22Rv1 (cell line): ENCODE results near the gene ELAVL1.

Experiments used
- H3K27ac ChIP-seq: fragments of 450-650 bp; 2 replicates; pipeline ENCODE4 v1.5.1; 2017
- ZFX ChIP-seq: fragments of 450-650 bp; IDR thresholded peaks from 2 replicates; pipeline ENCODE4 v1.6.1; 2017; ENCODE audit warnings: antibody characterized with exemption, borderline replicate concordance
- TF ChIP-seq, protein P1 (sequence below): fragments of 450-650 bp; IDR thresholded peaks from 2 replicates; pipeline ENCODE4 v1.5.1; 2017; ENCODE audit warnings: mild to moderate bottlenecking

The ELAVL1 gene

DNA sequence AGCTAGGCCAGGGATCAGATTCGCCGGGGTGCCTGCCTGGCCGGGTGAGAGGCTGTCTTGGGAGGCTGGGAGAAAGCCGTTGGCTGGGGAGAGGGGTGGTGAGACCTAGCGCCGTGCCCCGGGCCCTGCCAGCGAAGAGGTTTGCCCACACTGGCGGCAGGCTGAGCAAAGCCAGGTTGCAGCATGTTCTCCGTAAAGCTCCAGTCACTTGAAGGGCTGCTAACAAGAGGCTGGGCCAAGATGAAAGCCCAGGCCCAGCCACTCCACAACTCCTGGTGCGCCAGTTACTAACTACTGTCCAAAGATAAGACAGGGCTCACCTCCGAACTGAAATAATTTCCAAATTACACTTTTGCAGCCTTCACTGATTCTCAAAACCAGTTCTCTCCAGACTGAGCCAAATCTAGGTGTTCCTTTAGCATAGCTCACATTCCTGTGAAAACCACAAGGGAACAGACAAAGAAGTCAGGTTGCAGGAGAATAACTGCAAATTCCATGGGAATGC is 16.3 kb downstream of the ELAVL1 start:
- no peak overlapping the region; the same call in 1 of the 2 replicates for H3K27ac ChIP-seq
- TF ChIP-seq, protein P1, sequence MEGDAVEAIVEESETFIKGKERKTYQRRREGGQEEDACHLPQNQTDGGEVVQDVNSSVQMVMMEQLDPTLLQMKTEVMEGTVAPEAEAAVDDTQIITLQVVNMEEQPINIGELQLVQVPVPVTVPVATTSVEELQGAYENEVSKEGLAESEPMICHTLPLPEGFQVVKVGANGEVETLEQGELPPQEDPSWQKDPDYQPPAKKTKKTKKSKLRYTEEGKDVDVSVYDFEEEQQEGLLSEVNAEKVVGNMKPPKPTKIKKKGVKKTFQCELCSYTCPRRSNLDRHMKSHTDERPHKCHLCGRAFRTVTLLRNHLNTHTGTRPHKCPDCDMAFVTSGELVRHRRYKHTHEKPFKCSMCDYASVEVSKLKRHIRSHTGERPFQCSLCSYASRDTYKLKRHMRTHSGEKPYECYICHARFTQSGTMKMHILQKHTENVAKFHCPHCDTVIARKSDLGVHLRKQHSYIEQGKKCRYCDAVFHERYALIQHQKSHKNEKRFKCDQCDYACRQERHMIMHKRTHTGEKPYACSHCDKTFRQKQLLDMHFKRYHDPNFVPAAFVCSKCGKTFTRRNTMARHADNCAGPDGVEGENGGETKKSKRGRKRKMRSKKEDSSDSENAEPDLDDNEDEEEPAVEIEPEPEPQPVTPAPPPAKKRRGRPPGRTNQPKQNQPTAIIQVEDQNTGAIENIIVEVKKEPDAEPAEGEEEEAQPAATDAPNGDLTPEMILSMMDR: no peak
- no peak for TF ChIP-seq ZFX

DNA sequence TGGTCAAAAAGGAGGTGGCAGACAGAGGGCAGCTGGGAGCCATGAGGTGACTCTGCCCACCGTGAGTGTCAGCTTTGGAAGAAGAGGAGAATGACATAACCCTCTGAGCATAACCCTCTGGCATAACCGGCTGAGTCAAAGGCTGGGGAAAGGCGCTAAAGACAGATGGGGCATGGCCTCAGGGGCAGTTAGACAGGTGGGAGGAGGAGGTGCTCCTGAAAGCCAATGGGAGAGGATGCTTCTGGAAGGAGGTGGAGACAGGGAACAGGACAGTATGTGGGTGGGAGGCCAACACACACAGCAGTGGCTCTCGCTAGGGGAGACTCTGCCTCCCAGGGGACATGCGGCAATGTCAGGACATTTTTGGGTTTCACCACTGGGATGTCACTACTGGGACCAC is 17.1 kb downstream of the ELAVL1 start:
- TF ChIP-seq ZFX: no peak
- TF ChIP-seq, protein P1: no peak
- peak overlapping the region; percentile 27; the same call in 1 of the 2 replicates for H3K27ac ChIP-seq

DNA sequence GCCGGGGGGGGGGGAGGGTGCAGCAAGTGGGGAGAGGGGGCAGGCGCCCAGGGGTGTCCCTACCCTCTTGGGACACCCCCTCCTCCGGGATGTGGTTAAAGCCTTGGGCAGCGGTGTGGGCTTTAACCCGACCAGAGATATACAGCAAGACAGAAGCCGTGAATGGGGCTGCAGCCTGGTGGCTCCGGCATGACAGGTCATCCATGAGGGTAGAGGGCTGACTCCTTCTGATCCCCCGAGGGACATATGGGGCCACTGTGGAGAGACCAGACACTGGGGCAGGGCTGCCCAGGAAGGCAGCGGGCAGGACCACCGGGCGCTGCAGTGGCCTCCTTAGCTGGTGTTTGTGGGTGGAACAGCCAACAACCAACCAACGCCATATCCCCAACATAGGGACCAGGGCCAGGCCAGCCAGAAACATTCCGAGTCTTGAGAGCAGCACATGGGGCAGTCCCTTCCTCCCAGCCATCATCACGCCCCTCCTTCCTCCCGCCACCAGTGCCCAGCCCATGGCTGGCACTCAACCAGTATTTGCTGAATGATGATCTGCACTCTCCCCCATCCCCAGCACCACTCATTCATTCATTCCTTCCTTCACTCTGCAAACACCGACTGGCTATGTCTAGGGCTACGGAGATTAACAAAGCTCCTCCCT is 18.2 kb downstream of the ELAVL1 start:
- TF ChIP-seq, protein P1: no peak
- TF ChIP-seq ZFX: no peak
- H3K27ac ChIP-seq: no peak overlapping the region

DNA sequence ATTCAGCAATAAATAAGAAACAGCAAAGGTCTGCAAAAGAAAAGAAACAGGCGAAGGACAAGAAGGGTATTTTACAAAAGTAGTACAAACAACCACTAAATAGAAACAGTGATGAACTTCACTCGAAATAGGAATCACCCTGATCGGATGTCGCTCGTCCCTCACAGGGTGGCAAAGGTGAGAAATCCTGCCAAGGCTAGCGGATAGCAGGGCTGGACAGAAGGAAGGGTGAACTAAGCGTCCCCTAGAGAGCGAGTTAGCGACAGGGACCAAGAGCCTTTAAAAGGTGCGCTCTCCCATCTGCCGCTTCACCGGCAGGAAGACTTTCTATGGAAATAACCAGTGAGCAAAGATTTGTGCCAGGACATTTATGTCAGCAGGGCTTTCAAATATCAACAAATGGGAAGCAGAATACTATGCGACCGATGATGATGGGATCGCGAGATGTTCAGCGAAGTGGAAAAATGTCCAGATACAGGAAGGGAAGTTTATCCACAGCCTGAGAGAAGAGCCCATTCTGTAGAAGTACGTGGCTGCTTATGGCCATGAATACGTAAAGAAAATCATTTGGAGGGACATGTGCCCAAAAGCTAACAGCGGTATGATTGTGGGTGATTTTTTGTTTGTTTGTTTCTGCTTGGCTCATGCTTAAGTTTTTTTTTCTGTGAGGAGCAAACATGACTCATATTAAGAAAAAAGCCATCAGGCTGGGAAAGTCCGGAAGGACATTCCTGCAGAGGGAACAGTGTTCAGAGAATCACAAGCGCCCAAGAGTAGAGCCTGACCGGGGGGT is 18.9 kb downstream of the ELAVL1 start:
- H3K27ac ChIP-seq: peak overlapping the region; percentile 8; the same call in 1 of the 2 replicates
- TF ChIP-seq, protein P1: no peak
- no peak for TF ChIP-seq ZFX

DNA sequence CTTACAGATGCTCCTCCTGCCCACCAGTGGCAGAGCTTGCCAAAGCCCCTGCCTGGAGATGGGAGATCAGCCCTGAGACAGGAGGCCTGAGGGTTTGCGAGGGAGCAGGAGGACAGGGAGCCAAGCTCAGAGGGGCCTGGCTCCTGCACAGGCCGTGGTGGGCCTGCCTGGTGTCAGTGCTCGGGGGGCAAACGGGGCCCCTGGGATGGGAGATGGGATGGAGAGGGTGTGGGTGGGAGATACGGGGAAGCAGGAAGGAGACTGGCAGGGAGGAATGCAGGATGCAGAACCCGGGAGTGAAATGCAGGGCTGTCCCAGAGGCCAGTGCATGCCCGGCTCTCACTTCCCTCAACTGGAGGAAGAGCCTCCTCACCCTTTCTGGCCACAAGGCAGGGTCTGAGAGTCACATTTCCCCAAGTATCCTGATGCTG is 19.9 kb downstream of the ELAVL1 start:
- no peak for TF ChIP-seq ZFX
- TF ChIP-seq, protein P1: no peak
- no peak overlapping the region for H3K27ac ChIP-seq

DNA sequence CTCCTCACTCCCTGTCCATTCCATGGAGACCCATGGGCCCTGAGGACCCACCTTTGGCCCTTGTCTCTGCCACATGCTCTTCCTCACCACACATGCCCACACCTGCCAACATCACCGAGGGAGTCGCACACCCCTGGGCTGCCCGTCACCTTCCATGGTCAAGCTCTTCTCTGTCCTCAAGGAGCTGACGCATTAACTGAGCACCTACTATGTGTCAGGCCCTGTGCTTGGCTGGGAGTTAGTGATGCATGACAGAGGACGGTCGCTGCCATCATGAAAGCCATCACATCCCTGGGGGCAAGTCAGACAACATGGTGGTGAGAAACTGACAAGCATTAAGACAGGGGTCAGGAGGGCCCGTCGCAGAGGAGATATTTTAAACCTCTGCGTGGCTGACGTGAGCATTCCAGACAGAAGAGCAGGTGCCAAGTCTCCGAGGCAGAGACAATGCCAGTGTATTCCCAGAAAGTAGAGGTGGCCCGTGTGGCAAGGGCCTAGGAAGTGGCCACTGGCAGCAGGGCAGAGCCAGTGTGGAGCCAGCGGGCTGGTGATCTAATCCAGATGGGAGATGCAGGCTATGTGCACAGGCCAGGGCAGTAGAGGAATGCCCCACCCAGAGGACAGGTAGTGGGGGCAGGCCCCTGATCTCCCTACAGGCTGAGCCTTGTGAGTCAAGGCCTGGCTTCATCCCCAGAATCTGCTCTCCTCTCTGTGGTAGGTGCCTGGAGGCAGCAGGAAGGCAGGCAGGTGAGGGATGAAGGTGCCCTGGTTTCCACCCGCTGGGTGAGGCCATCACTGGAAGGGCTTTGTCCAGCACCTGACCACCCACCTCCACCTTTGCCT is 21.2 kb downstream of the ELAVL1 start:
- H3K27ac ChIP-seq: no peak overlapping the region
- TF ChIP-seq, protein P1: no peak
- TF ChIP-seq ZFX: no peak
